Thyroid gland (tissue), 4 donors: ENCODE measurements around the gene TRAPPC3L.

ENCODE experiments used
- POLR2A ChIP-seq, 2 donors: fragments of 450-650 bp; IDR thresholded peaks; one replicate each; pipeline ENCODE4 v1.6.1; 2017; ENCODE audit warnings: antibody characterized with exemption in 2 of 2, mild to moderate bottlenecking in 2 of 2, moderate library complexity in 1 of 2
- TF ChIP-seq, protein P1 (sequence below), 6 experiments: fragments of 200-600 bp in 3 of 6; fragments of 450-650 bp in 3 of 6; sonication (generic) in 3 of 6; IDR thresholded peaks; one replicate each; pipeline ENCODE4 v1.5.1; 2016 to 2019; ENCODE audit warnings: antibody characterized with exemption in 6 of 6, mild to moderate bottlenecking in 2 of 6, inconsistent platforms in 1 of 6, moderate library complexity in 1 of 6

DNA sequence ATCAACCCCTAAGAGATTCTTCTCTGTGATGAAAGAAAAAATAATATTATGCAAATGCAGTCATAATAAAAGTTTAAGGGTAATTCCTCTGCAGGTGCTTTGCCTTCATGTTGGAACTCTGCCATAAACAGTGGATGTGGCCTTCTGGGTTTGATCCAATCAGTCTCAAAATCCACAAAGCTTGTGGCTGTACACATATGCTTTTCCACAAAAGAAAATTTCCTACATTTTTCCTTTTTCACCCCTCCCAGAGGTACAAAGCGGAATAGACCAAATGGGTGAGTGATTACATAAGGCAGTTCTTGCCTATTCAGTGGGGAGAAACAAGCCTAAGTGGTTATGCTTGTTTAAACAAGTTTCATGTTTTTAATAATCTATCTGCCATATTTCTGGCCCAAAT lies 17.4 kb downstream of the TRAPPC3L start:
- TF ChIP-seq, protein P1, sequence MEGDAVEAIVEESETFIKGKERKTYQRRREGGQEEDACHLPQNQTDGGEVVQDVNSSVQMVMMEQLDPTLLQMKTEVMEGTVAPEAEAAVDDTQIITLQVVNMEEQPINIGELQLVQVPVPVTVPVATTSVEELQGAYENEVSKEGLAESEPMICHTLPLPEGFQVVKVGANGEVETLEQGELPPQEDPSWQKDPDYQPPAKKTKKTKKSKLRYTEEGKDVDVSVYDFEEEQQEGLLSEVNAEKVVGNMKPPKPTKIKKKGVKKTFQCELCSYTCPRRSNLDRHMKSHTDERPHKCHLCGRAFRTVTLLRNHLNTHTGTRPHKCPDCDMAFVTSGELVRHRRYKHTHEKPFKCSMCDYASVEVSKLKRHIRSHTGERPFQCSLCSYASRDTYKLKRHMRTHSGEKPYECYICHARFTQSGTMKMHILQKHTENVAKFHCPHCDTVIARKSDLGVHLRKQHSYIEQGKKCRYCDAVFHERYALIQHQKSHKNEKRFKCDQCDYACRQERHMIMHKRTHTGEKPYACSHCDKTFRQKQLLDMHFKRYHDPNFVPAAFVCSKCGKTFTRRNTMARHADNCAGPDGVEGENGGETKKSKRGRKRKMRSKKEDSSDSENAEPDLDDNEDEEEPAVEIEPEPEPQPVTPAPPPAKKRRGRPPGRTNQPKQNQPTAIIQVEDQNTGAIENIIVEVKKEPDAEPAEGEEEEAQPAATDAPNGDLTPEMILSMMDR (IDR thresholded peaks at IDR 0.05): no peak
- TF ChIP-seq POLR2A (IDR thresholded peaks at IDR 0.05): no peak
